AG04450 (cell line): ENCODE data around the gene HPCAL1. TPM values are rescaled to one million over a fixed set of nuclear protein-coding genes. Genes with fewer than 3 reads are reported as not detected.

Experiments used
- CTCF ChIA-PET: fragments of 300-600, 350-600 bp; formaldehyde crosslinking; extraction: SDS; loops from one replicate; lab custom pipeline; 2022; ENCODE audit warnings: antibody characterized with exemption, inconsistent platforms; lab: Charles Lee
- POLR2A ChIA-PET: fragments of 350-600 bp; formaldehyde crosslinking; extraction: SDS; loops from one replicate; lab custom pipeline; 2021; ENCODE audit warnings: antibody characterized with exemption, inconsistent platforms; lab: Yijun Ruan, JAX
- DNase-seq: peaks from one replicate; pipeline ENCODE4 v3.0.0-alpha.2; 2011; ENCODE audit warnings: low read depth, low spot score
- H3K27ac ChIP-seq: one replicate; pipeline ENCODE4 v1.5.1; 2012; ENCODE audit warnings: low read depth, low read length, control low read depth
- H3K27me3 ChIP-seq: one replicate; pipeline ENCODE4 v1.6.0; 2012; ENCODE audit warnings: low read length; ENCODE audit not compliant: control insufficient read depth, insufficient read depth
- H3K4me3 ChIP-seq: 2 replicates; pipeline ENCODE4 v1.5.1; 2011; ENCODE audit warnings: mild to moderate bottlenecking, low read depth, low read length, control low read depth
- H3K9me3 ChIP-seq: 2 replicates; pipeline ENCODE4 v1.5.1; 2012; ENCODE audit warnings: low read length; ENCODE audit not compliant: control insufficient read depth, insufficient read depth
- CTCF ChIP-seq: IDR thresholded peaks from 2 replicates; pipeline ENCODE4 v1.5.1; 2011; ENCODE audit warnings: low read depth, low read length, control low read depth, inconsistent platforms
- polyA plus RNA-seq: library from polyadenylated mRNA; depleted of rRNA; stranded (reverse); fragments of >200 nt; gene quantifications from 2 replicates; pipeline ENCODE4 v1.2.3, GENCODE V29; 2011

Gene HPCAL1
- polyA plus RNA-seq, 1 experiment = 14.4 TPM

DNA sequence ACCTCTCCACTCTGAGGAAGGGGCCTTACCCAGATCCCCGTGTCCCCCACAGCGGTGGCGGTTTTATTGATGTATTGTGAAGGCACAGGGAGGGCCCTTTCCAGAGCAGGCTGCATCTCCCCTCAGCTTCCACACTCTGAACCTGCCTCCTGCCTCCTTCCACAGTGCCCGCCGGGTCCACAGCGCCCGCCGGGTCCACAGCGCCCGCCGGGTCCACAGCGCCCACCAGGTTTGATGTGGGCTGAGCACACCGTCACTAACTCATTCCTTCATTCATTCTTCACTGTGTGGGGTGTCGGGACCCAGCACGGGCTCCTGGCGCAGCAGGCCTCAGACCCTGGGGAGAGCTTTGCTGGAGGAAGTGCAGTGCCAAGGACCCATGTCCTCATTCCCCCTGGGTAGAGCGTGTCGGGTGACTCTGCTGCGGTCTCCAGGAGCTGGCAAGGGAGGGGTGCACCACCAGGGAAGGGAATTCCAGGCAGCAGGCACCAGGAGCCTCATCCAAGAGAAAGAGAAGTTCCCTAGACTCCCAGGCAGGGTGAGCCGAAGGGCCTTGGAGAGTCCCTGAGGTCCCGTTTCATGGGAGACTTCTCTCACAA lies 57.1 kb downstream of the HPCAL1 start:
- TF ChIP-seq CTCF = no peak
- ChIA-PET CTCF (no interaction called here), POLR2A (interaction anchor here (0.7 to 0.8 kb wide), 2 partner anchors 22 to 27 kb away, joined by 3 to 4 read pairs; no protein-coding TSS in a partner anchor)
- Histone ChIP-seq H3K27ac (no peak overlapping the region), H3K27me3 (no peaks in the 10 kb centered on the region), H3K9me3 (no peaks in the 10 kb centered on the region), H3K4me3 (no peak overlapping the region)
- no peak for DNase-seq

DNA sequence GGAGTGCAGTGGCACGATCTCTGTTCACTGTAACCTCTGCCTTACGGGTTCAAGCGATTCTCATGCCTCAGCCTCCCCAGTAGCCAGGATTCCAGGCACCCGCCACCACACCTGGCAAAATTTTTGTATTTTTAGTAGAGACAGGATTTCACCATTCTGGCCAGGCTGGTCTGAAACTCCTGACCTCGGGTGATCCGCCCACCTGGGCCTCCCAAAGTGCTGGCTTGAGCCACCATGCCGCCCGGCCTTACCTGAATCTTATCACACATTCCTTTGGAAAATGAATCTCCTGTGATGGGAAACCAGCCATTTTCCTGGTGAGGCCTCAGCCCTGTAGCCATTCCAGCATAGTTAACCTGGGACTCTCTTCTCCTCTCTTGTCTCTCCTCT lies 57.8 kb downstream of the HPCAL1 start:
- POLR2A ChIA-PET = interaction anchor here (0.8 kb wide), 1 partner anchor 26 kb away, joined by 4 read pairs; no protein-coding TSS in a partner anchor
- CTCF ChIA-PET = no interaction called here
- DNase-seq = no peak
- Histone ChIP-seq H3K9me3 (no peaks in the 10 kb centered on the region), H3K27ac (no peak overlapping the region), H3K27me3 (no peaks in the 10 kb centered on the region), H3K4me3 (no peak overlapping the region)
- no peak for TF ChIP-seq CTCF

DNA sequence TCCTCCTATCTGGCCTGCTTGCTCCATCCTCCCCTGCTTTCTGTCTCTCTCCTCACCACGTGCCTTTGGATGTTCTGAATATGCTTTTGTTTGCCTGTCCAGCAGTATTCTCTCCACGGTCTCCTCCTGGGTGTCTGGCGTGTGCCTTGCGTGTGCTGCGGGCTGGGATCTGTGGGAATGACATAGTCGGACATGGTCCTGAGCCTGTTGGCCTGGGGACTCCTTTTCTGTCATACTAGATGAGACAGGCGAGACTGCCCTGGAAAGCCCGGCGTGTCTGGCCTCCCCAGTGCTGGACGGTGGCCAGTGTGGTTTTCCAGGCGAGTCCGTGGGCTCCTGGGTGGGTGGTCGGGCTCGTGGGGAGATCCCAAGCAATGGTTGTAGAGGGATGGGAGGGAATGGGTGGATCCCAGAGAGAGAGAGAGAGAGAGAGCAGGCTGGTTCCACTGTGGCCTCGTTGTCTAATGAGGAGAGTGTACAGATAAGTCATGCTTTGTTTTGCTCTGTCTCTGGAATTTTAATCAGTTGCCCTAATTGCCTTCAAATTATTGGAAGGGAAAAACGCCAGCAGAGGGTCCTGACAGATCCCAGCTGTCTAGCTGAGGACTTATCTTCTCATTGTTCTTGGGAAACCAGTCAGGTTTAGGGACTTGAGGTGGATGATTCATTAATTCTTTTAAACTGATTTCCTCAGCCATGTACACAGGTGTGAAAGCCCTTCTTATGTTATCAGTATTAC lies 58.3 kb downstream of the HPCAL1 start:
- H3K27me3 ChIP-seq = no peaks in the 10 kb centered on the region
- no peak overlapping the region for H3K4me3 ChIP-seq
- H3K27ac ChIP-seq = peak overlapping the region; percentile 11
- DNase-seq = no peak
- POLR2A ChIA-PET = no interaction called here
- no peak for TF ChIP-seq CTCF
- H3K9me3 ChIP-seq = no peaks in the 10 kb centered on the region
- CTCF ChIA-PET = interaction anchor here (0.7 to 1.0 kb wide), 2 partner anchors 19 to 48 kb away, joined by 3 to 4 read pairs; no protein-coding TSS in a partner anchor

GRCh38 chr2:10362096-10362897 lies 59.6 kb downstream of the HPCAL1 start:
- TF ChIP-seq CTCF = no peak
- Histone ChIP-seq H3K9me3 (no peaks in the 10 kb centered on the region), H3K27me3 (no peaks in the 10 kb centered on the region), H3K4me3 (no peak overlapping the region), H3K27ac (no peak overlapping the region)
- CTCF ChIA-PET = interaction anchor here (0.6 kb wide), 1 partner anchor 299 kb away, joined by 3 read pairs; no protein-coding TSS in a partner anchor
- DNase-seq = no peak
- POLR2A ChIA-PET = interaction anchor here (0.6 kb wide), 1 partner anchor 378 kb away, joined by 3 read pairs; no protein-coding TSS in a partner anchor
